HG02623 (cell line): ENCODE measurements around the gene ADAMTS18.
"Not testable (repeated sequence)": the region's sequence is repeated elsewhere in the genome, so short reads cannot be mapped to it uniquely, and the experiment has no call there.

ENCODE experiments used
- ATAC-seq: cut with Tn5 transposase; IDR thresholded peaks from one replicate; pipeline ENCODE4 v1.9.1; 2021; ENCODE audit warnings: moderate library complexity; ENCODE audit not compliant: unreplicated experiment

Gene ADAMTS18

GRCh38 chr16:77434530-77435271 is at the start of gene ADAMTS18:
TSS of gene ADAMTS18 (minus strand) at chr16:77435034. CDS start at chr16:77434695, 339 bp downstream.
- no peak for ATAC-seq

GRCh38 chr16:77480681-77481315 is 46.0 kb upstream of the ADAMTS18 start:
- no peak for ATAC-seq

GRCh38 chr16:77472262-77472661 is 37.4 kb upstream of the ADAMTS18 start:
- no peak for ATAC-seq

GRCh38 chr16:77470851-77471250 is 36.0 kb upstream of the ADAMTS18 start:
- no peak for ATAC-seq

- no peak for ATAC-seq
These were observed 34.8 kb upstream of the ADAMTS18 start for GRCh38 chr16:77469634-77470033.

GRCh38 chr16:77468831-77469230 is 34.0 kb upstream of the ADAMTS18 start:
- no peak for ATAC-seq

- no peak for ATAC-seq
These were observed 33.0 kb upstream of the ADAMTS18 start for GRCh38 chr16:77467821-77468335.

GRCh38 chr16:77463659-77464058 is 28.8 kb upstream of the ADAMTS18 start:
- ATAC-seq = not testable (repeated sequence)

- ATAC-seq = no peak
These were observed 28.1 kb upstream of the ADAMTS18 start for GRCh38 chr16:77462894-77463293.

GRCh38 chr16:77459534-77460254 is 24.9 kb upstream of the ADAMTS18 start:
- ATAC-seq = no peak

GRCh38 chr16:77457046-77457445 is 22.2 kb upstream of the ADAMTS18 start:
- no peak for ATAC-seq

GRCh38 chr16:77452243-77452642 is 17.4 kb upstream of the ADAMTS18 start:
- ATAC-seq = no peak

GRCh38 chr16:77450790-77451487 is 16.1 kb upstream of the ADAMTS18 start:
- ATAC-seq = no peak

GRCh38 chr16:77449208-77449607 is 14.4 kb upstream of the ADAMTS18 start:
- no peak for ATAC-seq

GRCh38 chr16:77445324-77445723 is 10.5 kb upstream of the ADAMTS18 start:
- ATAC-seq = no peak

GRCh38 chr16:77444147-77444460 is 9.3 kb upstream of the ADAMTS18 start:
- ATAC-seq = no peak

GRCh38 chr16:77443357-77444146 is 8.7 kb upstream of the ADAMTS18 start:
- ATAC-seq = no peak

- no peak for ATAC-seq
These were observed 7.2 kb upstream of the ADAMTS18 start for GRCh38 chr16:77442078-77442477.

GRCh38 chr16:77439106-77439505 is 4.3 kb upstream of the ADAMTS18 start:
- no peak for ATAC-seq

- ATAC-seq = no peak
These were observed 3.0 kb upstream of the ADAMTS18 start for GRCh38 chr16:77437859-77438258.
